HEK293T (cell line): ENCODE measurements around the gene NAA38.
"Not testable (repeated sequence)": the region's sequence is repeated elsewhere in the genome, so short reads cannot be mapped to it uniquely, and the experiment has no call there.

Experiments used
- CTCF ChIA-PET: fragments of 350-600 bp; formaldehyde crosslinking; extraction: SDS; loops from one replicate; lab custom pipeline; 2021; ENCODE audit warnings: antibody characterized with exemption, inconsistent platforms; lab: Yijun Ruan, JAX
- POLR2A ChIA-PET: fragments of 350-600 bp; formaldehyde crosslinking; extraction: SDS; loops from one replicate; lab custom pipeline; 2020; ENCODE audit warnings: antibody characterized with exemption, inconsistent platforms; lab: Yijun Ruan, JAX
- DNase-seq: peaks from one replicate; pipeline ENCODE4 v3.0.0; 2012; ENCODE audit warnings: mixed read lengths; ENCODE audit errors: extremely low spot score
- ARNT ChIP-seq: fragments of 450-650 bp; IDR thresholded peaks from 2 replicates; pipeline ENCODE4 v1.6.1; 2017; ENCODE audit warnings: mild to moderate bottlenecking
- BHLHE40 ChIP-seq: fragments of 450-650 bp; IDR thresholded peaks from 2 replicates; pipeline ENCODE4 v1.6.1; 2016; ENCODE audit warnings: mild to moderate bottlenecking, moderate library complexity, borderline replicate concordance
- CTBP1 ChIP-seq: fragments of 450-650 bp; IDR thresholded peaks from 2 replicates; pipeline ENCODE4 v1.6.1; 2016; ENCODE audit warnings: borderline replicate concordance
- ELF4 ChIP-seq: fragments of 450-650 bp; IDR thresholded peaks from 2 replicates; pipeline ENCODE4 v1.6.1; 2017; ENCODE audit warnings: antibody characterized with exemption
- FOXA1 ChIP-seq: fragments of 450-650 bp; IDR thresholded peaks from 2 replicates; pipeline ENCODE4 v1.6.1; 2016; ENCODE audit warnings: mild to moderate bottlenecking
- FOXK2 ChIP-seq: fragments of 450-650 bp; IDR thresholded peaks from 2 replicates; pipeline ENCODE4 v1.6.1; 2016; ENCODE audit warnings: mild to moderate bottlenecking
- FOXM1 ChIP-seq: fragments of 450-650 bp; IDR thresholded peaks from 2 replicates; pipeline ENCODE4 v1.6.1; 2017; ENCODE audit warnings: mild to moderate bottlenecking, borderline replicate concordance
- HDGF ChIP-seq: fragments of 450-650 bp; IDR thresholded peaks from 2 replicates; pipeline ENCODE4 v1.6.1; 2017; ENCODE audit warnings: antibody characterized with exemption, borderline replicate concordance
- L3MBTL2 ChIP-seq: fragments of 450-650 bp; conservative IDR thresholded peaks from 2 replicates; pipeline ENCODE4 v1.6.1; 2016; ENCODE audit warnings: mild to moderate bottlenecking
- LEF1 ChIP-seq: fragments of 450-650 bp; IDR thresholded peaks from 2 replicates; pipeline ENCODE4 v1.6.1; 2017; ENCODE audit warnings: mild to moderate bottlenecking, borderline replicate concordance
- NFRKB ChIP-seq: fragments of 450-650 bp; IDR thresholded peaks from 2 replicates; pipeline ENCODE4 v1.6.1; 2016; ENCODE audit warnings: mild to moderate bottlenecking, moderate library complexity
- PKNOX1 ChIP-seq: fragments of 450-650 bp; IDR thresholded peaks from 2 replicates; pipeline ENCODE4 v1.6.1; 2016
- SP1 ChIP-seq: fragments of 450-650 bp; IDR thresholded peaks from 2 replicates; pipeline ENCODE4 v1.6.1; 2017
- SUZ12 ChIP-seq: fragments of 450-650 bp; IDR thresholded peaks from 2 replicates; pipeline ENCODE4 v1.6.1; 2016; ENCODE audit warnings: mild to moderate bottlenecking
- TARDBP ChIP-seq: fragments of 450-650 bp; IDR thresholded peaks from 2 replicates; pipeline ENCODE4 v1.6.1; 2016
- ZNF384 ChIP-seq: fragments of 450-650 bp; IDR thresholded peaks from 2 replicates; pipeline ENCODE4 v1.6.1; 2016

The NAA38 gene

DNA sequence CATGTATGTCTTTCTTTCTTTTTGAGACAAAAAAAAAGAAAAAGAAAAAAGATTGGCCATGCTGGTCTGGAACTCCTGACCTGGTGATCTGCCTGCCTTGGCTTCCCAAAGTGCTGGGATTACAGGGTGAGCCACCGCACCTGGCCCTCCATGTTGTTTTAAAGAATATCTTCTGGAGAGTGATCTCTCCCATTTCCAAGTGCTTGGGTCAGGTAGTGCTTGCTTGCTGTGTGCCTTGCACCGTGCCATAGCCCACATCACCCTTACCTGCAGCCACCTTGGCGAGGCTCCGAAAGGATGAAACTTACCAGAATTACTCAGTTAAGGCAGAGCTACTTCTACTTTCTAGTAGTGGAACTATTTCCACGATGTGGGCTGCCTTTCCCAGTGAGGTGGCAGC lies 42.4 kb downstream of the NAA38 start:
- ChIA-PET POLR2A (no interaction called here), CTCF (no interaction called here)
- no peak for TF ChIP-seq SP1
- TF ChIP-seq FOXK2, result no peak
- no peak for TF ChIP-seq PKNOX1
- TF ChIP-seq NFRKB, result no peak
- no peak for TF ChIP-seq BHLHE40
- no peak for TF ChIP-seq HDGF
- TF ChIP-seq FOXM1, result no peak
- TF ChIP-seq LEF1, result no peak
- TF ChIP-seq ELF4, result no peak
- TF ChIP-seq CTBP1, result no peak
- no peak for TF ChIP-seq ARNT
- TF ChIP-seq FOXA1, result no peak
- no peak for TF ChIP-seq TARDBP
- no peak for TF ChIP-seq L3MBTL2
- no peak for TF ChIP-seq ZNF384
- TF ChIP-seq SUZ12, result no peak
- DNase-seq, result no peak

DNA sequence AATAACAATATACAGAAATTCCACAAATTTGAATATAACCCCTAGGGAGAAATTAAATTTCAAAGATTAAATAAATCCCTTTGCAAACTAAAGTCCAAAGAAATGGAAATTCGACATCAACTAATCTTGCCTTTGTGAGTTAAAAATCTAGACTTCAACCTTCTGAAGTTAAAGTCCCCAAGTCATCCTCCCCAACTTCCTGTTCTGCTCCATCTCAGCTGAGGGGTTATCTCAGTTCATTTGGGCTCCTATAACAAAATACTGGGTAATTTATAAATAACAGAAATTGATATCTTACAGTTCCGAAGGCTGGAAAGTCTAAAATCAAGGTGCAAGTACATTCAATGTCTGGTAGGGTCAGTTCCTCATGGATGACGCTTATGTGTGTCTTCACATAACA lies 46.1 kb downstream of the NAA38 start:
- CTCF ChIA-PET, result no interaction called here
- no peak for DNase-seq
- TF ChIP-seq TARDBP (no peak), FOXK2 (no peak), NFRKB (no peak), HDGF (no peak), ARNT (no peak), SUZ12 (no peak), L3MBTL2 (no peak), BHLHE40 (no peak), FOXA1 (no peak), LEF1 (no peak), ZNF384 (no peak), ELF4 (no peak)
- POLR2A ChIA-PET, result no interaction called here

GRCh38 chr17:7809791-7810343 lies 47.5 kb downstream of the NAA38 start:
- peak; percentile 65 for TF ChIP-seq ZNF384
- CTCF ChIA-PET, POLR2A ChIA-PET, DNase-seq: not testable (repeated sequence)

GRCh38 chr17:7809086-7809790 lies 48.1 kb downstream of the NAA38 start:
- no peak for TF ChIP-seq FOXK2
- no peak for TF ChIP-seq SP1
- no peak for TF ChIP-seq ARNT
- no peak for TF ChIP-seq BHLHE40
- TF ChIP-seq ZNF384, result no peak
- TF ChIP-seq SUZ12, result no peak
- no peak for TF ChIP-seq ELF4
- TF ChIP-seq CTBP1, result no peak
- no peak for TF ChIP-seq L3MBTL2
- POLR2A ChIA-PET, result no interaction called here

DNA sequence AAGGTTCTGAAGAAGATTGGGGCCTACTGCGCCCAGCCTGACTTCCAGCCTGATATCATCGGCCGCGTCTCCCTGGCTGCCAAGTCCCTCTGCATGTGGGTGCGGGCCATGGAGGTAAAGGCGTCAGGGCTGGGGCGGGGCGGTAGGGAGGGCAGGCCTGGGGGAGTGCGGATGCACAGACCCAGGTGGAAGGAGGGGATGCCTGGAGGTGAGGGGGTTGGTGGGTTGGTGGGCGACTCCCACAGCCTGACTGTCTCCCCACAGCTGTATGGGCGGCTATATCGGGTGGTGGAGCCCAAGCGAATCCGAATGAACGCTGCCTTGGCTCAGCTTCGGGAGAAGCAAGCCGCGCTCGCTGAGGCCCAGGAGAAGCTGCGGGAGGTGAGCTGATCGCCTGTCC lies 50.2 kb downstream of the NAA38 start:
- CTCF ChIA-PET, result no interaction called here

More at GRCh38 chr17:7809086-7809790, 48.1 kb downstream of the NAA38 start:
- DNase-seq, result no peak
- CTCF ChIA-PET, result interaction anchor here (1.0 kb wide), 1 partner anchor 232 kb away, joined by 3 read pairs; no protein-coding TSS in a partner anchor

More for the DNA sequence above, 50.2 kb downstream of the NAA38 start:
- DNase-seq, result no peak
- POLR2A ChIA-PET, result no interaction called here
- TF ChIP-seq FOXA1, result no peak
- TF ChIP-seq FOXM1, result no peak
- TF ChIP-seq TARDBP, result no peak
- no peak for TF ChIP-seq HDGF
- no peak for TF ChIP-seq NFRKB
- TF ChIP-seq ELF4, result no peak
- TF ChIP-seq L3MBTL2, result no peak
- no peak for TF ChIP-seq ZNF384
- TF ChIP-seq SUZ12, result no peak
- TF ChIP-seq ARNT, result no peak
- TF ChIP-seq LEF1, result no peak
- TF ChIP-seq PKNOX1, result no peak
- no peak for TF ChIP-seq CTBP1
- no peak for TF ChIP-seq FOXK2
- TF ChIP-seq BHLHE40, result no peak
- no peak for TF ChIP-seq SP1
